ENCODE results near the gene ATP8A2.
A peak's percentile ranks its signal among the peaks of the same experiment; 100 is the strongest.

Gene ATP8A2

GRCh38 chr13:25478186-25478585 lies 106.4 kb downstream of the ATP8A2 start:
- TF ChIP-seq, protein P1, sequence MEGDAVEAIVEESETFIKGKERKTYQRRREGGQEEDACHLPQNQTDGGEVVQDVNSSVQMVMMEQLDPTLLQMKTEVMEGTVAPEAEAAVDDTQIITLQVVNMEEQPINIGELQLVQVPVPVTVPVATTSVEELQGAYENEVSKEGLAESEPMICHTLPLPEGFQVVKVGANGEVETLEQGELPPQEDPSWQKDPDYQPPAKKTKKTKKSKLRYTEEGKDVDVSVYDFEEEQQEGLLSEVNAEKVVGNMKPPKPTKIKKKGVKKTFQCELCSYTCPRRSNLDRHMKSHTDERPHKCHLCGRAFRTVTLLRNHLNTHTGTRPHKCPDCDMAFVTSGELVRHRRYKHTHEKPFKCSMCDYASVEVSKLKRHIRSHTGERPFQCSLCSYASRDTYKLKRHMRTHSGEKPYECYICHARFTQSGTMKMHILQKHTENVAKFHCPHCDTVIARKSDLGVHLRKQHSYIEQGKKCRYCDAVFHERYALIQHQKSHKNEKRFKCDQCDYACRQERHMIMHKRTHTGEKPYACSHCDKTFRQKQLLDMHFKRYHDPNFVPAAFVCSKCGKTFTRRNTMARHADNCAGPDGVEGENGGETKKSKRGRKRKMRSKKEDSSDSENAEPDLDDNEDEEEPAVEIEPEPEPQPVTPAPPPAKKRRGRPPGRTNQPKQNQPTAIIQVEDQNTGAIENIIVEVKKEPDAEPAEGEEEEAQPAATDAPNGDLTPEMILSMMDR (conservative IDR thresholded peaks at IDR 0.05) = no peak
- TF ChIP-seq ZFX (IDR thresholded peaks at IDR 0.05) = no peak
- H3K27ac ChIP-seq = no peak overlapping the region

- TF ChIP-seq, protein P1 (conservative IDR thresholded peaks at IDR 0.05) = no peak
- TF ChIP-seq ZFX (IDR thresholded peaks at IDR 0.05) = no peak
- H3K27ac ChIP-seq = no peak overlapping the region
These were observed 117.5 kb downstream of the ATP8A2 start for GRCh38 chr13:25489238-25489637.

GRCh38 chr13:25490236-25490635 lies 118.5 kb downstream of the ATP8A2 start:
- TF ChIP-seq, protein P1 (conservative IDR thresholded peaks at IDR 0.05) = no peak
- TF ChIP-seq ZFX (IDR thresholded peaks at IDR 0.05) = no peak
- H3K27ac ChIP-seq = no peak overlapping the region

GRCh38 chr13:25493931-25494640 lies 122.3 kb downstream of the ATP8A2 start:
- H3K27ac ChIP-seq = peak overlapping the region; percentile 77
- TF ChIP-seq ZFX (IDR thresholded peaks at IDR 0.05) = no peak
- TF ChIP-seq, protein P1 (conservative IDR thresholded peaks at IDR 0.05) = no peak

- H3K27ac ChIP-seq = peak overlapping the region; percentile 77
- TF ChIP-seq, protein P1 (conservative IDR thresholded peaks at IDR 0.05) = peak; percentile 51
- TF ChIP-seq ZFX (IDR thresholded peaks at IDR 0.05) = no peak
These were observed 123.1 kb downstream of the ATP8A2 start for GRCh38 chr13:25494698-25495411.

DNA sequence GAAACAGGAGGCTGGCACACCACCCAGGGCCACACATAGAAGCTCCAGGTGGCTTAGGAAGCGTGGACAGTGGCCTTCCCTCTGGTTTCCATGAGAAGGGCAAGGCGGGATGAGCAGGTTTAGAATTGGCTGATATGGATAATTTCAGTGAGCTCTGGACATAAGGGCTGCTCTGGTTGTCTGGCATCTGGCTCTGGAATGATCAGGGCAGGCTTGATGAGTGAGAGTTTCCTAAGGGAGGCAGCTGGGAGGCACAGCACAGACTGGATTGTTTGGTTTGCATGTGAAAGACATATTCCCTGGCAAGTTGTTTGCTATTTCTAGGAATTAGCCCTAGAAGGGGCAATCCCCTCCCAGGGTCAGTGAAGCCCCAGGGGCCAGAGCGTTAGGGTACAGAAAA lies 129.5 kb downstream of the ATP8A2 start:
- TF ChIP-seq ZFX (IDR thresholded peaks at IDR 0.05) = no peak
- TF ChIP-seq, protein P1 (conservative IDR thresholded peaks at IDR 0.05) = no peak
- no peak overlapping the region for H3K27ac ChIP-seq

- no peak overlapping the region for H3K27ac ChIP-seq
- TF ChIP-seq ZFX (IDR thresholded peaks at IDR 0.05) = no peak
- TF ChIP-seq, protein P1 (conservative IDR thresholded peaks at IDR 0.05) = no peak
These were observed 130.3 kb downstream of the ATP8A2 start for GRCh38 chr13:25502031-25502430.
